ENCODE data around the gene GALNT2. TPM values are rescaled to one million over a fixed set of nuclear protein-coding genes. Genes with fewer than 3 reads are reported as not detected.
A peak's percentile ranks its signal among the peaks of the same experiment; 100 is the strongest.

GALNT2 gene
- total and polyA plus RNA-seq, 2 donors (not counting 1 experiment from before 2014, with no cell fraction given): 19.0 to 184 TPM

GRCh38 chr1:230250666-230251065 is 183.6 kb downstream of the GALNT2 start:
- H3K27me3 ChIP-seq (replicated peaks in 1 of 4; ENCODE audit: control extremely low read depth in 1 of 4, control insufficient read depth in 3 of 4, insufficient read depth in 4 of 4, low read length in 3 of 4): no peaks in the 10 kb centered on the region
- Mint-ChIP-seq H3K4me3 (no peak overlapping the region), H3K27me3 (no peaks in the 10 kb centered on the region), H3K9me3 (ENCODE audit: insufficient read depth) (no peaks in the 10 kb centered on the region), H3K4me1 (peaks cover 13% of the 10 kb centered on the region), H3K27ac (no peak overlapping the region)
- CTCF ChIA-PET: no interaction called here
- WGBS (ENCODE audit: insufficient coverage): 100% methylated on average over 2 of the region's 8 CpGs
- no peak overlapping the region for H2AFZ ChIP-seq (ENCODE audit: insufficient read depth, low read depth, low read length, poor library complexity, severe bottlenecking)
- H3K4me3 ChIP-seq (ENCODE audit: control extremely low read depth in 1 of 5, extremely low read depth in 1 of 5, insufficient read depth in 1 of 5, low read depth in 2 of 5, low read length in 4 of 5): no peak overlapping the region
- POLR2A ChIA-PET: no interaction called here
- DNase-seq (no peak), ATAC-seq (ENCODE audit: low read depth) (no peak)
- H3K36me3 ChIP-seq (replicated peaks in 1 of 2; ENCODE audit: control extremely low read depth in 1 of 2, control insufficient read depth in 1 of 2, extremely low read depth in 1 of 2, insufficient read depth in 2 of 2, low read length in 1 of 2): peaks cover 2 to 58% of the 10 kb centered on the region in 2 experiments
- intact Hi-C loops (cut with micrococcal nuclease): no loop called here
- no peaks in the 10 kb centered on the region for H3K9me3 ChIP-seq (ENCODE audit: control extremely low read depth in 1 of 3, control insufficient read depth in 2 of 3, insufficient read depth in 1 of 3, low read length in 2 of 3)
- TF ChIP-seq CTCF (IDR thresholded peaks at IDR 0.05): no peak
- no peak for TF ChIP-seq EZH2 (IDR thresholded peaks at IDR 0.05; ENCODE audit: borderline replicate concordance, insufficient read depth, low read depth, low read length, poor library complexity, severe bottlenecking)
- no peak overlapping the region for H3K4me2 ChIP-seq (replicated peaks; ENCODE audit: low read depth, low read length, poor library complexity, severe bottlenecking)
- no peak overlapping the region for H3K27ac ChIP-seq (ENCODE audit: low read length in 2 of 2)
- no peaks in the 10 kb centered on the region for H4K20me1 ChIP-seq (ENCODE audit: control insufficient read depth, insufficient read depth, low read length, poor library complexity, severe bottlenecking)
- no peaks in the 10 kb centered on the region for H3K79me2 ChIP-seq (ENCODE audit: control insufficient read depth, insufficient read depth, low read length)
- H3K9ac ChIP-seq (ENCODE audit: low read length): no peak overlapping the region
- H3K4me1 ChIP-seq (ENCODE audit: control insufficient read depth in 2 of 2, insufficient read depth in 2 of 2, low read length in 2 of 2): no peaks in the 10 kb centered on the region

GRCh38 chr1:230251644-230252191 is 184.7 kb downstream of the GALNT2 start:
- Histone ChIP-seq H3K79me2 (ENCODE audit: control insufficient read depth, insufficient read depth, low read length) (no peaks in the 10 kb centered on the region), H2AFZ (ENCODE audit: insufficient read depth, low read depth, low read length, poor library complexity, severe bottlenecking) (no peak overlapping the region), H4K20me1 (ENCODE audit: control insufficient read depth, insufficient read depth, low read length, poor library complexity, severe bottlenecking) (no peaks in the 10 kb centered on the region), H3K36me3 (replicated peaks in 1 of 2; ENCODE audit: control extremely low read depth in 1 of 2, control insufficient read depth in 1 of 2, extremely low read depth in 1 of 2, insufficient read depth in 2 of 2, low read length in 1 of 2) (peaks cover 2 to 54% of the 10 kb centered on the region in 2 experiments), H3K4me1 (ENCODE audit: control insufficient read depth in 2 of 2, insufficient read depth in 2 of 2, low read length in 2 of 2) (no peaks in the 10 kb centered on the region), H3K4me3 (ENCODE audit: control extremely low read depth in 1 of 5, extremely low read depth in 1 of 5, insufficient read depth in 1 of 5, low read depth in 2 of 5, low read length in 4 of 5) (no peak overlapping the region), H3K9me3 (ENCODE audit: control extremely low read depth in 1 of 3, control insufficient read depth in 2 of 3, insufficient read depth in 1 of 3, low read length in 2 of 3) (no peaks in the 10 kb centered on the region), H3K27me3 (replicated peaks in 1 of 4; ENCODE audit: control extremely low read depth in 1 of 4, control insufficient read depth in 3 of 4, insufficient read depth in 4 of 4, low read length in 3 of 4) (no peaks in the 10 kb centered on the region), H3K27ac (ENCODE audit: low read length in 2 of 2) (no peak overlapping the region), H3K4me2 (replicated peaks; ENCODE audit: low read depth, low read length, poor library complexity, severe bottlenecking) (no peak overlapping the region), H3K9ac (ENCODE audit: low read length) (no peak overlapping the region)
- Mint-ChIP-seq H3K9me3 (ENCODE audit: insufficient read depth) (no peaks in the 10 kb centered on the region), H3K4me3 (no peak overlapping the region), H3K27ac (no peak overlapping the region), H3K27me3 (no peaks in the 10 kb centered on the region), H3K4me1 (peaks cover 13% of the 10 kb centered on the region)
- DNase-seq: no peak
- intact Hi-C loops (cut with micrococcal nuclease): no loop called here
- WGBS (ENCODE audit: insufficient coverage): 74% methylated on average over 6 of the region's 8 CpGs
- ATAC-seq (ENCODE audit: low read depth): peak; percentile 14
- TF ChIP-seq CTCF (IDR thresholded peaks at IDR 0.05) (no peak), EZH2 (IDR thresholded peaks at IDR 0.05; ENCODE audit: borderline replicate concordance, insufficient read depth, low read depth, low read length, poor library complexity, severe bottlenecking) (no peak)
- CTCF ChIA-PET: interaction anchor here (0.6 kb wide), 1 partner anchor 9 kb away, joined by 4 read pairs; no protein-coding TSS in a partner anchor
- POLR2A ChIA-PET: no interaction called here
